Calu3 (cell line): ENCODE results near the gene SAMD4A. TPM values are rescaled to one million over a fixed set of nuclear protein-coding genes. Genes with fewer than 3 reads are reported as not detected.

Experiments
- BruUV-seq: library from RNA; stranded (reverse); fragments of 400-500 nt; replicated peaks from 2 replicates; lab custom pipeline; 2021; lab: Mats Ljungman, UMichigan
- CTCF ChIA-PET: fragments of 300-600 bp; sonication (Branson Sonifier 250); formaldehyde crosslinking; loops from one replicate; lab custom pipeline; 2022; ENCODE audit warnings: antibody characterized with exemption; lab: Charles Lee
- DNase-seq: peaks from one replicate; pipeline ENCODE4 v3.0.0; 2022
- H3K27ac Mint-ChIP-seq: one replicate; pipeline ENCODE4 v1.8.0; 2022; ENCODE audit warnings: mixed read lengths; ENCODE audit not compliant: unreplicated experiment
- H3K27me3 Mint-ChIP-seq: one replicate; pipeline ENCODE4 v1.8.0; 2022; ENCODE audit warnings: mixed read lengths; ENCODE audit not compliant: unreplicated experiment
- H3K36me3 Mint-ChIP-seq: one replicate; pipeline ENCODE4 v1.8.0; 2022; ENCODE audit warnings: mild to moderate bottlenecking, moderate library complexity, mixed read lengths; ENCODE audit not compliant: insufficient read depth, unreplicated experiment
- H3K4me1 Mint-ChIP-seq: one replicate; pipeline ENCODE4 v1.8.0; 2022; ENCODE audit warnings: mild to moderate bottlenecking, low read depth, mixed read lengths; ENCODE audit not compliant: unreplicated experiment
- H3K4me3 Mint-ChIP-seq: one replicate; pipeline ENCODE4 v1.8.0; 2022; ENCODE audit warnings: mild to moderate bottlenecking, low read depth, moderate library complexity, mixed read lengths; ENCODE audit not compliant: unreplicated experiment
- H3K9me3 Mint-ChIP-seq: one replicate; pipeline ENCODE4 v1.8.0; 2022; ENCODE audit warnings: low read depth, mixed read lengths; ENCODE audit not compliant: unreplicated experiment
- intact Hi-C: fragments of 100-400 bp; cut with micrococcal nuclease; formaldehyde crosslinking; loops from one replicate; pipeline ENCODE4 v1.10.0; 2022; ENCODE audit not compliant: unreplicated experiment
- total RNA-seq: library from RNA; stranded (reverse); gene quantifications from 2 replicates; pipeline ENCODE4 v1.2.3, GENCODE V29; 2022
- TF ChIP-seq, protein P1 (sequence below): fragments of 200-600 bp; IDR thresholded peaks from one replicate; pipeline ENCODE4 v1.8.0; 2022; ENCODE audit warnings: antibody characterized with exemption; ENCODE audit not compliant: unreplicated experiment

Gene SAMD4A
- total RNA-seq, 1 experiment from 2014 or later, result 14.4 TPM

- no peak for DNase-seq
- TF ChIP-seq, protein P1, sequence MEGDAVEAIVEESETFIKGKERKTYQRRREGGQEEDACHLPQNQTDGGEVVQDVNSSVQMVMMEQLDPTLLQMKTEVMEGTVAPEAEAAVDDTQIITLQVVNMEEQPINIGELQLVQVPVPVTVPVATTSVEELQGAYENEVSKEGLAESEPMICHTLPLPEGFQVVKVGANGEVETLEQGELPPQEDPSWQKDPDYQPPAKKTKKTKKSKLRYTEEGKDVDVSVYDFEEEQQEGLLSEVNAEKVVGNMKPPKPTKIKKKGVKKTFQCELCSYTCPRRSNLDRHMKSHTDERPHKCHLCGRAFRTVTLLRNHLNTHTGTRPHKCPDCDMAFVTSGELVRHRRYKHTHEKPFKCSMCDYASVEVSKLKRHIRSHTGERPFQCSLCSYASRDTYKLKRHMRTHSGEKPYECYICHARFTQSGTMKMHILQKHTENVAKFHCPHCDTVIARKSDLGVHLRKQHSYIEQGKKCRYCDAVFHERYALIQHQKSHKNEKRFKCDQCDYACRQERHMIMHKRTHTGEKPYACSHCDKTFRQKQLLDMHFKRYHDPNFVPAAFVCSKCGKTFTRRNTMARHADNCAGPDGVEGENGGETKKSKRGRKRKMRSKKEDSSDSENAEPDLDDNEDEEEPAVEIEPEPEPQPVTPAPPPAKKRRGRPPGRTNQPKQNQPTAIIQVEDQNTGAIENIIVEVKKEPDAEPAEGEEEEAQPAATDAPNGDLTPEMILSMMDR, result no peak
- no peak overlapping the region for H3K4me3 Mint-ChIP-seq
- H3K9me3 Mint-ChIP-seq, result no peaks in the 10 kb centered on the region
- CTCF ChIA-PET, result interaction anchor here (0.5 kb wide), 1 partner anchor 316 kb away, joined by 4 read pairs; no protein-coding TSS in a partner anchor
- no peaks in the 10 kb centered on the region for H3K4me1 Mint-ChIP-seq
- no peaks in the 10 kb centered on the region for H3K36me3 Mint-ChIP-seq
- H3K27me3 Mint-ChIP-seq, result no peaks in the 10 kb centered on the region
- no TSS peak for BruUV-seq
- no peak overlapping the region for H3K27ac Mint-ChIP-seq
- intact Hi-C loops, result no loop called here
These were observed 163.4 kb downstream of the SAMD4A start for GRCh38 chr14:54730156-54730961.

DNA sequence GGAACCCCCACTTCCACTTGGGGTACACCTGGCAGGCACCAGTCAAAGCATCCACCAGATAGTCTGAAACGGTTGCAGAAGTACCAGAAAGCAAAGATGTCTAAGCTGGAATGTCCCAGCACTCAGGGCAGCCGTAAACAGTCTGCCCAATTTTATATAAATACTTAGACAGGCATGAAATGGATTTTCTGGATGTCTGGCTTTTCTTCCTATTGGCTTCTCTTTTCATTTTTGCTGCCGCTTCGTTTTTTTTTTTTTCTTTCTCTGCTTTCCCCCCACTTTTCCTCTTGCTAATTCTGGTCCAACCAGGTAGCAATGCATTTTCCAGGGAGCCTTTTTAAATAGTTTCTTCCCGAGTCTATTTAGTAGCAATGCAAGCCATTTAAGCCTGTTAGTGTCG, 168.0 kb downstream of the SAMD4A start:
- intact Hi-C loops, result no loop called here
- Mint-ChIP-seq H3K4me1 (no peaks in the 10 kb centered on the region), H3K27ac (no peak overlapping the region), H3K27me3 (no peaks in the 10 kb centered on the region), H3K9me3 (no peaks in the 10 kb centered on the region), H3K36me3 (no peaks in the 10 kb centered on the region), H3K4me3 (no peak overlapping the region)
- TF ChIP-seq, protein P1, result no peak
- BruUV-seq, result no TSS peak
- DNase-seq, result no peak
- CTCF ChIA-PET, result interaction anchor here (0.9 kb wide), 1 partner anchor 38 kb away, joined by 3 read pairs; no protein-coding TSS in a partner anchor

GRCh38 chr14:54735424-54735823, 168.5 kb downstream of the SAMD4A start:
- CTCF ChIA-PET, result no interaction called here
- Mint-ChIP-seq H3K27ac (no peak overlapping the region), H3K9me3 (no peaks in the 10 kb centered on the region), H3K27me3 (no peaks in the 10 kb centered on the region), H3K4me1 (no peaks in the 10 kb centered on the region), H3K36me3 (no peaks in the 10 kb centered on the region), H3K4me3 (no peak overlapping the region)
- DNase-seq, result no peak
- intact Hi-C loops, result no loop called here
- no TSS peak for BruUV-seq
- TF ChIP-seq, protein P1, result no peak

DNA sequence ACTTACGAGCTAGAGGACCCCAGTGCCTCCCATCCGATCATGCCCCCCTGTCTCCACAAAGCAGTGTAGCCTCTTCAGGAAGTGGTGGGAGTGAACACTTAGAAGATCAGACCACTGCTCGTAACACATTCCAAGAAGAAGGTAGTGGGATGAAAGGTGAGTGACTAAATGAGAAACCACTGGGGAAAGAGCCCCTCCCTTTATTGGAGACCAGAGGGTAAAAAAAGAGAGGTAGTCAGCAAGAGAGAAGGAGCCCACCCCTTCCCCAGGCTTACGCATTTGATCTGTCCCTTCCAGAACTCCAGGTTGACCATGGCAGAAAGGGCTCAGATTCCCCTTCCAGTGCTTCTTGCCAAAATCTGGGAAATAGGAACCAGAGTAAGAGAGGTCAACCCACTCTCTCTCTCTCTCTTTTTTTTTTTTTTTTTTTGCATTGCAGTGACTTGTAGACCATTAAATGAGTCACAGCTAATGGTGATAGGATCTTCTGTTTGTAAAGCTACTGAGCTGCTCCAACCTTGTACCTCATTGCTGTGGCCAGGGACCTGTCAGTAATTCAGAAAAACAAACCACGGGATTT, 170.3 kb downstream of the SAMD4A start:
- CTCF ChIA-PET, result interaction anchor here (0.6 kb wide), 1 partner anchor 36 kb away, joined by 6 read pairs; no protein-coding TSS in a partner anchor
- Mint-ChIP-seq H3K27ac (no peak overlapping the region), H3K4me3 (no peak overlapping the region), H3K27me3 (no peaks in the 10 kb centered on the region), H3K36me3 (no peaks in the 10 kb centered on the region), H3K9me3 (no peaks in the 10 kb centered on the region), H3K4me1 (no peaks in the 10 kb centered on the region)
- no TSS peak for BruUV-seq
- no peak for DNase-seq
- TF ChIP-seq, protein P1, result no peak
- intact Hi-C loops, result no loop called here
